Keratinocyte (primary cell): ENCODE data around the gene STXBP3.

ENCODE experiments used
- CTCF ChIP-seq, 3 experiments: IDR thresholded peaks in 1 of 3; conservative IDR thresholded peaks in 1 of 3; optimal IDR thresholded peaks in 1 of 3; 2 replicates in 2 of 3; 3 replicates in 1 of 3; pipeline versions ENCODE3 to v1.5.1; 2011; ENCODE audit warnings: low read length in 3 of 3, mild to moderate bottlenecking in 3 of 3, moderate library complexity in 2 of 3, control low read depth in 1 of 3, inconsistent platforms in 1 of 3; ENCODE audit not compliant: insufficient read depth in 2 of 3; ENCODE audit errors: extremely low read depth in 1 of 3
- EZH2 ChIP-seq: IDR thresholded peaks from one replicate; pipeline ENCODE4 v1.6.1; 2012; ENCODE audit warnings: inconsistent platforms, mild to moderate bottlenecking, low read length, moderate library complexity

GRCh38 chr1:108856994-108857393 is 110.5 kb downstream of the STXBP3 start, which contains the start of gene AKNAD1:
- no peak for TF ChIP-seq CTCF (optimal IDR thresholded peaks at IDR 0.05 in 1 of 3, IDR thresholded peaks at IDR 0.05 in 1 of 3, conservative IDR thresholded peaks at IDR 0.05 in 1 of 3; ENCODE audit: extremely low read depth in 1 of 3, insufficient read depth in 2 of 3, low read length in 3 of 3)
- no peak for TF ChIP-seq EZH2
